Liver (tissue), 9 donors: Measurements from ENCODE around the gene LDLRAD4. TPM values are rescaled to one million over a fixed set of nuclear protein-coding genes. Genes with fewer than 3 reads are reported as not detected.

Experiments used
- DNase-seq: peaks from one replicate; pipeline ENCODE4 v3.0.0-alpha.2; 2017; ENCODE audit warnings: low spot score
- H3K27ac ChIP-seq, 2 donors: one replicate each; pipeline ENCODE4 v1.7.0; 2013; ENCODE audit warnings: inconsistent platforms in 2 of 2, low read length in 2 of 2, control low read depth in 1 of 2, low read depth in 1 of 2, mild to moderate bottlenecking in 1 of 2
- H3K27me3 ChIP-seq, 4 donors: one replicate each; pipeline versions ENCODE4 v1.6.1 to v1.7.0; 2013; ENCODE audit warnings: low read length in 3 of 4, inconsistent platforms in 1 of 4, mild to moderate bottlenecking in 1 of 4, moderate library complexity in 1 of 4; ENCODE audit not compliant: control insufficient read depth in 4 of 4, insufficient read depth in 4 of 4
- H3K36me3 ChIP-seq, 4 donors: one replicate each; pipeline versions ENCODE4 v1.6.1 to v1.7.0; 2013; ENCODE audit warnings: low read length in 3 of 4, mild to moderate bottlenecking in 3 of 4, low read depth in 1 of 4, moderate library complexity in 1 of 4; ENCODE audit not compliant: control insufficient read depth in 4 of 4, insufficient read depth in 3 of 4
- H3K4me1 ChIP-seq, 4 donors: one replicate each; pipeline versions ENCODE4 v1.6.1 to v1.7.0; 2013; ENCODE audit warnings: low read length in 3 of 4, mild to moderate bottlenecking in 3 of 4, moderate library complexity in 1 of 4; ENCODE audit not compliant: control insufficient read depth in 4 of 4, insufficient read depth in 4 of 4
- H3K4me3 ChIP-seq, 3 donors: one replicate each; pipeline versions ENCODE4 v1.6.1 to v1.7.0; 2013; ENCODE audit warnings: low read length in 3 of 3, control low read depth in 1 of 3, low read depth in 1 of 3, mild to moderate bottlenecking in 1 of 3
- H3K9ac ChIP-seq, 2 donors: one replicate each; pipeline ENCODE4 v1.7.0; 2013; ENCODE audit warnings: low read length in 2 of 2, mild to moderate bottlenecking in 2 of 2, moderate library complexity in 2 of 2, control low read depth in 1 of 2, low read depth in 1 of 2
- H3K9me3 ChIP-seq, 4 donors: one replicate each; pipeline versions ENCODE4 v1.6.1 to v1.7.0; 2013; ENCODE audit warnings: low read length in 3 of 4; ENCODE audit not compliant: control insufficient read depth in 4 of 4
- ATF3 ChIP-seq: IDR thresholded peaks from 2 replicates; pipeline ENCODE4 v1.6.1; 2016; ENCODE audit warnings: antibody characterized with exemption
- EGR1 ChIP-seq, 2 donors: IDR thresholded peaks; 2 replicates each; pipeline ENCODE4 v1.6.1; 2016 to 2018; ENCODE audit warnings: antibody characterized with exemption in 2 of 2, low read depth in 2 of 2
- FOXA1 ChIP-seq: IDR thresholded peaks from 2 replicates; pipeline ENCODE4 v1.6.1; 2016; ENCODE audit warnings: antibody characterized with exemption
- FOXA2 ChIP-seq: IDR thresholded peaks from 2 replicates; pipeline ENCODE4 v1.6.1; 2016; ENCODE audit warnings: antibody characterized with exemption
- GABPA ChIP-seq, 2 donors: IDR thresholded peaks in 1 of 2; conservative IDR thresholded peaks in 1 of 2; 2 replicates each; pipeline ENCODE4 v1.6.1; 2016; ENCODE audit warnings: antibody characterized with exemption in 2 of 2, mild to moderate bottlenecking in 1 of 2, moderate library complexity in 1 of 2
- HNF4A ChIP-seq, 2 donors: conservative IDR thresholded peaks; 2 replicates each; pipeline ENCODE4 v1.6.1; 2016; ENCODE audit warnings: antibody characterized with exemption in 2 of 2, mild to moderate bottlenecking in 2 of 2
- HNF4G ChIP-seq: IDR thresholded peaks from 2 replicates; pipeline ENCODE4 v1.6.1; 2016; ENCODE audit warnings: antibody characterized with exemption
- JUND ChIP-seq, 2 donors: IDR thresholded peaks; 2 replicates each; pipeline ENCODE4 v1.6.1; 2016; ENCODE audit warnings: antibody characterized with exemption in 2 of 2
- MAX ChIP-seq: IDR thresholded peaks from 2 replicates; pipeline ENCODE4 v1.6.1; 2016; ENCODE audit warnings: antibody characterized with exemption
- NR2F2 ChIP-seq: IDR thresholded peaks from 2 replicates; pipeline ENCODE4 v1.6.1; 2016; ENCODE audit warnings: antibody characterized with exemption
- RAD21 ChIP-seq, 2 donors: IDR thresholded peaks; 2 replicates each; pipeline ENCODE4 v1.6.1; 2016; ENCODE audit warnings: antibody characterized with exemption in 2 of 2, mild to moderate bottlenecking in 2 of 2
- REST ChIP-seq: IDR thresholded peaks from 2 replicates; pipeline ENCODE4 v1.6.1; 2016; ENCODE audit warnings: antibody characterized with exemption, mild to moderate bottlenecking
- SP1 ChIP-seq: IDR thresholded peaks from 2 replicates; pipeline ENCODE4 v1.6.1; 2018; ENCODE audit warnings: antibody characterized with exemption, mild to moderate bottlenecking
- TAF1 ChIP-seq: conservative IDR thresholded peaks from 2 replicates; pipeline ENCODE4 v1.6.1; 2016; ENCODE audit warnings: antibody characterized with exemption, mild to moderate bottlenecking
- YY1 ChIP-seq: IDR thresholded peaks from 2 replicates; pipeline ENCODE4 v1.6.1; 2016; ENCODE audit warnings: antibody characterized with exemption, mild to moderate bottlenecking
- ZBTB33 ChIP-seq: IDR thresholded peaks from 2 replicates; pipeline ENCODE4 v1.6.1; 2016; ENCODE audit warnings: antibody characterized with exemption
- WGBS: extraction: QIAGEN DNeasy Blood & Tissue Kit; methylation state at CpG from one replicate; pipeline ENCODE4 v1.1.7; 2013; 5-methylcytosine and 5-hydroxymethylcytosine counted together
- polyA plus RNA-seq, 2 donors: library from polyadenylated mRNA; stranded (reverse) in 1 of 2; unstranded in 1 of 2; fragments of 200-250 nt in 1 of 2; fragments of >200 nt in 1 of 2; fragmentation: Nextera tagmentation in 1 of 2; extraction: Ambion mirVana in 1 of 2; gene quantifications; one replicate each; pipeline versions ENCODE4 v1.2.1 to v1.2.3, GENCODE V29; 2013 to 2015
- total RNA-seq, 2 donors: library from RNA; depleted of rRNA; stranded (reverse); fragments of >200 nt; gene quantifications; one replicate each; pipeline ENCODE4 v1.2.3, GENCODE V29; 2014
- TF ChIP-seq, protein P1 (sequence below): fragments of 150-350 bp; IDR thresholded peaks from 2 replicates; pipeline ENCODE4 v1.5.1; 2017; ENCODE audit warnings: improper control_type of control experiment, low read depth, low read length; ENCODE audit not compliant: missing input control
- donor health status: healthy.
- donor health status: healthy.
- donor health status: healthy.
- donor health status: healthy.
- donor health status: healthy.

The LDLRAD4 gene
- total and polyA plus RNA-seq, 4 donors, result 4.8 to 41.7 (median 12.7) TPM

GRCh38 chr18:13194239-13194638 lies 24.3 kb upstream of the LDLRAD4 start:
- H3K27ac ChIP-seq, result no peak overlapping the region
- no peak for TF ChIP-seq YY1
- TF ChIP-seq MAX, result no peak
- TF ChIP-seq FOXA1, result no peak
- TF ChIP-seq NR2F2, result no peak
- TF ChIP-seq ZBTB33, result no peak
- no peak for TF ChIP-seq HNF4G
- TF ChIP-seq GABPA (IDR thresholded peaks at IDR 0.05 in 1 of 2, conservative IDR thresholded peaks at IDR 0.05 in 1 of 2), result no peak
- TF ChIP-seq REST, result no peak
- no peak for TF ChIP-seq JUND (IDR thresholded peaks at IDR 0.05)
- H3K4me3 ChIP-seq, result no peak overlapping the region
- DNase-seq, result no peak
- peaks cover 0 to 7% (median 0%) of the 10 kb centered on the region in 4 donors for H3K4me1 ChIP-seq
- no peaks in the 10 kb centered on the region for H3K36me3 ChIP-seq
- peaks cover 0 to 6% (median 2%) of the 10 kb centered on the region in 4 donors for H3K9me3 ChIP-seq
- WGBS, result 81% methylated on average over 2 of the region's 2 CpGs
- no peak overlapping the region for H3K9ac ChIP-seq
- H3K27me3 ChIP-seq, result no peaks in the 10 kb centered on the region

- Histone ChIP-seq H3K27me3 (no peaks in the 10 kb centered on the region), H3K4me1 (no peaks in the 10 kb centered on the region), H3K27ac (no peak overlapping the region), H3K9me3 (peaks cover 0 to 13% (median 4%) of the 10 kb centered on the region in 4 donors), H3K9ac (no peak overlapping the region), H3K36me3 (no peaks in the 10 kb centered on the region), H3K4me3 (no peak overlapping the region)
- DNase-seq, result no peak
- no peak for TF ChIP-seq MAX
- no peak for TF ChIP-seq EGR1 (IDR thresholded peaks at IDR 0.05; ENCODE audit: low read depth in 2 of 2)
- TF ChIP-seq HNF4A (conservative IDR thresholded peaks at IDR 0.05), result no peak
- no peak for TF ChIP-seq ZBTB33
- TF ChIP-seq, protein P1, sequence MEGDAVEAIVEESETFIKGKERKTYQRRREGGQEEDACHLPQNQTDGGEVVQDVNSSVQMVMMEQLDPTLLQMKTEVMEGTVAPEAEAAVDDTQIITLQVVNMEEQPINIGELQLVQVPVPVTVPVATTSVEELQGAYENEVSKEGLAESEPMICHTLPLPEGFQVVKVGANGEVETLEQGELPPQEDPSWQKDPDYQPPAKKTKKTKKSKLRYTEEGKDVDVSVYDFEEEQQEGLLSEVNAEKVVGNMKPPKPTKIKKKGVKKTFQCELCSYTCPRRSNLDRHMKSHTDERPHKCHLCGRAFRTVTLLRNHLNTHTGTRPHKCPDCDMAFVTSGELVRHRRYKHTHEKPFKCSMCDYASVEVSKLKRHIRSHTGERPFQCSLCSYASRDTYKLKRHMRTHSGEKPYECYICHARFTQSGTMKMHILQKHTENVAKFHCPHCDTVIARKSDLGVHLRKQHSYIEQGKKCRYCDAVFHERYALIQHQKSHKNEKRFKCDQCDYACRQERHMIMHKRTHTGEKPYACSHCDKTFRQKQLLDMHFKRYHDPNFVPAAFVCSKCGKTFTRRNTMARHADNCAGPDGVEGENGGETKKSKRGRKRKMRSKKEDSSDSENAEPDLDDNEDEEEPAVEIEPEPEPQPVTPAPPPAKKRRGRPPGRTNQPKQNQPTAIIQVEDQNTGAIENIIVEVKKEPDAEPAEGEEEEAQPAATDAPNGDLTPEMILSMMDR, result no peak
- TF ChIP-seq JUND (IDR thresholded peaks at IDR 0.05), result no peak
- no peak for TF ChIP-seq ATF3
- TF ChIP-seq FOXA2, result no peak
- no peak for TF ChIP-seq RAD21 (IDR thresholded peaks at IDR 0.05)
- TF ChIP-seq REST, result no peak
- TF ChIP-seq NR2F2, result no peak
- no peak for TF ChIP-seq FOXA1
- no peak for TF ChIP-seq GABPA (IDR thresholded peaks at IDR 0.05 in 1 of 2, conservative IDR thresholded peaks at IDR 0.05 in 1 of 2)
- TF ChIP-seq YY1, result no peak
- TF ChIP-seq TAF1, result no peak
- no peak for TF ChIP-seq SP1
- TF ChIP-seq HNF4G, result no peak
- 98% methylated on average over 2 of the region's 2 CpGs for WGBS
These were observed 19.9 kb upstream of the LDLRAD4 start for GRCh38 chr18:13198701-13199100.
